ENCODE measurements around the gene LYRM4. TPM values are rescaled to one million over a fixed set of nuclear protein-coding genes. Genes with fewer than 3 reads are reported as not detected.

The LYRM4 gene
- polyA plus RNA-seq, 2 of the 4 experiments (the other 2 are of a cell fraction), result 25.6 to 43.3 TPM

DNA sequence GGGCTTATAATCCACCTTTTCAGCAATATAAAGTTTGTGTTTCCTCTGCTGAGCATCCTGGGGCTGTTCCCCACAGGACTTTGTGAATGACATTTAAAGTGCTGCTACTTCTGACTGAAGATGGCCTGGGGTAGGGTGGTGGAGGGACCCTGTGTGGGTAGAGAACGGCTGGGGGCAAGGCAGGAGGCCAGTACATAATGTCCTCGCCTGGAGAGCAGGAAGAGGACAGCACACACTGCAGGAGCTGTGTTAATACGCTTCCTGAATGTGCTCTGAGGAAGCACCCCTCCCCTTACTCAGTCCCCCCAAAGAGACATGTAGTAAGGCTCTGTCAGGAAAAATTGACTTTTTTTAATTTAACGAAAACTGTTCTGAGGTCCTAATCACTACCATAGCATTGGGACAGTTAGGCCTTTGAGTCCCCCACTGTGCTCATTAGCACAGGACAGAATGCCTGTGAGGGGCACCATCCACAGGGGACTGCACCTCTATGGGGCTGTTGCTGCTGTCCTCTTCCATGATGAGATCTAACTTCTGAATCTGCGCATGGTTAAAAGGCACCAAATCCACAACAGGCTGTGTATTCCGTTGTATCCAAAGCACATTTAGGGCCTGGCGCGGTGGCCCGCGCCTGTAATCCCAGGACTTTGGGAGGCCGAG is 68.5 kb downstream of the LYRM4 start:
- no peak overlapping the region for H3K4me3 ChIP-seq
- ChIA-PET POLR2A (no interaction called here), CTCF (interaction anchor here (0.9 to 1.6 kb wide), 2 partner anchors 14 to 86 kb away, joined by 3 read pairs; no protein-coding TSS in a partner anchor)
- 89% methylated on average over 5 of the region's 11 CpGs for WGBS (ENCODE audit: missing lambda C conversion rate)
- ATAC-seq (no peak), DNase-seq (ENCODE audit: low read depth in 1 of 2, low spot score in 1 of 2) (no peak), FAIRE-seq (no peak)
- no peak overlapping the region for H3K4me2 ChIP-seq
- H3K4me1 ChIP-seq, result peaks cover 34% of the 10 kb centered on the region
- H3K27ac ChIP-seq, result no peak overlapping the region
- H3K9me3 ChIP-seq, result no peaks in the 10 kb centered on the region
- TF ChIP-seq ZNF302 (CRISPR knock-in tag; IDR thresholded peaks at IDR 0.05), result no peak
- TF ChIP-seq KDM1A (IDR thresholded peaks at IDR 0.05; ENCODE audit: low read depth), result no peak
- TF ChIP-seq TP53 (CRISPR knock-in tag; IDR thresholded peaks at IDR 0.05), result no peak
- TF ChIP-seq SREBF2 (IDR thresholded peaks at IDR 0.05), result no peak
- TF ChIP-seq EHMT2 (IDR thresholded peaks at IDR 0.05; ENCODE audit: low read depth), result no peak
- no peak for TF ChIP-seq HOXA7 (CRISPR knock-in tag; IDR thresholded peaks at IDR 0.05)
- TF ChIP-seq, protein P1, sequence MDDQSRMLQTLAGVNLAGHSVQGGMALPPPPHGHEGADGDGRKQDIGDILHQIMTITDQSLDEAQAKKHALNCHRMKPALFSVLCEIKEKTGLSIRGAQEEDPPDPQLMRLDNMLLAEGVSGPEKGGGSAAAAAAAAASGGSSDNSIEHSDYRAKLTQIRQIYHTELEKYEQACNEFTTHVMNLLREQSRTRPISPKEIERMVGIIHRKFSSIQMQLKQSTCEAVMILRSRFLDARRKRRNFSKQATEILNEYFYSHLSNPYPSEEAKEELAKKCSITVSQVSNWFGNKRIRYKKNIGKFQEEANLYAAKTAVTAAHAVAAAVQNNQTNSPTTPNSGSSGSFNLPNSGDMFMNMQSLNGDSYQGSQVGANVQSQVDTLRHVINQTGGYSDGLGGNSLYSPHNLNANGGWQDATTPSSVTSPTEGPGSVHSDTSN (IDR thresholded peaks at IDR 0.05), result no peak
- no peak for TF ChIP-seq SMC3 (IDR thresholded peaks at IDR 0.05)
- TF ChIP-seq ELK1 (IDR thresholded peaks at IDR 0.05; ENCODE audit: low read depth, low read length), result no peak
- no peak for TF ChIP-seq HEYL (CRISPR knock-in tag; IDR thresholded peaks at IDR 0.05)
- no peak for TF ChIP-seq JUNB (IDR thresholded peaks at IDR 0.05)
- TF ChIP-seq, protein P2, sequence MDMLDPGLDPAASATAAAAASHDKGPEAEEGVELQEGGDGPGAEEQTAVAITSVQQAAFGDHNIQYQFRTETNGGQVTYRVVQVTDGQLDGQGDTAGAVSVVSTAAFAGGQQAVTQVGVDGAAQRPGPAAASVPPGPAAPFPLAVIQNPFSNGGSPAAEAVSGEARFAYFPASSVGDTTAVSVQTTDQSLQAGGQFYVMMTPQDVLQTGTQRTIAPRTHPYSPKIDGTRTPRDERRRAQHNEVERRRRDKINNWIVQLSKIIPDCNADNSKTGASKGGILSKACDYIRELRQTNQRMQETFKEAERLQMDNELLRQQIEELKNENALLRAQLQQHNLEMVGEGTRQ (IDR thresholded peaks at IDR 0.05), result no peak
- TF ChIP-seq PHF8 (IDR thresholded peaks at IDR 0.05; ENCODE audit: borderline replicate concordance, low read depth), result no peak
- no peak for TF ChIP-seq HES2 (IDR thresholded peaks at IDR 0.05)
- no peak for TF ChIP-seq BHLHE40 (IDR thresholded peaks at IDR 0.05; ENCODE audit: low read depth, low read length)
- no peak for TF ChIP-seq CTCF (IDR thresholded peaks at IDR 0.05)
- TF ChIP-seq RNF2 (IDR thresholded peaks at IDR 0.05; ENCODE audit: borderline replicate concordance, low read depth), result no peak
- no peak for TF ChIP-seq HMGXB4 (CRISPR knock-in tag; IDR thresholded peaks at IDR 0.05; ENCODE audit: borderline replicate concordance)

GRCh38 chr6:5191722-5192121 is 69.0 kb downstream of the LYRM4 start:
- TF ChIP-seq CEBPB (IDR thresholded peaks at IDR 0.05), result no peak
- no peak for TF ChIP-seq KDM1A (IDR thresholded peaks at IDR 0.05; ENCODE audit: low read depth)
- no peak for TF ChIP-seq CHD2 (IDR thresholded peaks at IDR 0.05; ENCODE audit: low read length, partially characterized antibody)
- TF ChIP-seq HDAC2 (IDR thresholded peaks at IDR 0.05), result no peak
- no peak for TF ChIP-seq ZNF302 (CRISPR knock-in tag; IDR thresholded peaks at IDR 0.05)
- TF ChIP-seq NR3C1 (IDR thresholded peaks at IDR 0.05), result no peak
- TF ChIP-seq BHLHE40 (IDR thresholded peaks at IDR 0.05; ENCODE audit: low read depth, low read length), result no peak
- no peak for TF ChIP-seq RARB (CRISPR knock-in tag; IDR thresholded peaks at IDR 0.05)
- no peak for TF ChIP-seq RFX5 (IDR thresholded peaks at IDR 0.05)
- TF ChIP-seq POLR2A (IDR thresholded peaks at IDR 0.05; ENCODE audit: low read length), result no peak
- no peak for TF ChIP-seq PHF8 (IDR thresholded peaks at IDR 0.05; ENCODE audit: borderline replicate concordance, low read depth)
- no peak for TF ChIP-seq NPAS2 (CRISPR knock-in tag; IDR thresholded peaks at IDR 0.05; ENCODE audit: borderline replicate concordance)
- TF ChIP-seq, protein P3, sequence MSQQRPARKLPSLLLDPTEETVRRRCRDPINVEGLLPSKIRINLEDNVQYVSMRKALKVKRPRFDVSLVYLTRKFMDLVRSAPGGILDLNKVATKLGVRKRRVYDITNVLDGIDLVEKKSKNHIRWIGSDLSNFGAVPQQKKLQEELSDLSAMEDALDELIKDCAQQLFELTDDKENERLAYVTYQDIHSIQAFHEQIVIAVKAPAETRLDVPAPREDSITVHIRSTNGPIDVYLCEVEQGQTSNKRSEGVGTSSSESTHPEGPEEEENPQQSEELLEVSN (IDR thresholded peaks at IDR 0.05; ENCODE audit: borderline replicate concordance, low read depth), result no peak
- Histone ChIP-seq H3K9me3 (no peaks in the 10 kb centered on the region), H3K4me3 (no peak overlapping the region), H3K4me2 (no peak overlapping the region; the same call in 2 of the 3 replicates), H3K27ac (no peak overlapping the region; a peak in 1 of 6 replicates), H3K4me1 (peaks cover 34% of the 10 kb centered on the region)
- DNase-seq (ENCODE audit: low read depth in 1 of 2, low spot score in 1 of 2), result no peak
- no peak for FAIRE-seq
- WGBS (ENCODE audit: missing lambda C conversion rate), result 88% methylated on average over 3 of the region's 3 CpGs
- POLR2A ChIA-PET, result no interaction called here
- no peak for ATAC-seq
- CTCF ChIA-PET, result interaction anchor here (1.6 kb wide), 1 partner anchor 13 kb away, joined by 3 read pairs; no protein-coding TSS in a partner anchor

Measured in A549 (cell line).